ENCODE results near the gene CMTM8.

The CMTM8 gene

GRCh38 chr3:32284443-32285212 lies 46.1 kb downstream of the CMTM8 start:
- Histone ChIP-seq H3K4me3 (ENCODE audit: low read length) (no peak overlapping the region), H3K27me3 (ENCODE audit: control insufficient read depth, insufficient read depth, low read length) (no peaks in the 10 kb centered on the region), H3K9ac (ENCODE audit: low read length) (no peak overlapping the region), H3K36me3 (ENCODE audit: control insufficient read depth, insufficient read depth, low read length) (no peaks in the 10 kb centered on the region), H3K4me1 (ENCODE audit: control insufficient read depth, insufficient read depth, low read length) (no peaks in the 10 kb centered on the region), H3K27ac (ENCODE audit: low read depth, low read length) (no peak overlapping the region)

GRCh38 chr3:32285891-32286290 lies 47.4 kb downstream of the CMTM8 start:
- H3K4me1 ChIP-seq (ENCODE audit: control insufficient read depth, insufficient read depth, low read length) = no peaks in the 10 kb centered on the region
- H3K4me3 ChIP-seq (ENCODE audit: low read length) = no peak overlapping the region
- no peaks in the 10 kb centered on the region for H3K27me3 ChIP-seq (ENCODE audit: control insufficient read depth, insufficient read depth, low read length)
- H3K36me3 ChIP-seq (ENCODE audit: control insufficient read depth, insufficient read depth, low read length) = no peaks in the 10 kb centered on the region
- no peak overlapping the region for H3K27ac ChIP-seq (ENCODE audit: low read depth, low read length)
- H3K9ac ChIP-seq (ENCODE audit: low read length) = no peak overlapping the region

GRCh38 chr3:32288819-32289218 lies 50.3 kb downstream of the CMTM8 start:
- Histone ChIP-seq H3K27me3 (ENCODE audit: control insufficient read depth, insufficient read depth, low read length) (no peaks in the 10 kb centered on the region), H3K36me3 (ENCODE audit: control insufficient read depth, insufficient read depth, low read length) (no peaks in the 10 kb centered on the region), H3K27ac (ENCODE audit: low read depth, low read length) (no peak overlapping the region), H3K4me3 (ENCODE audit: low read length) (no peak overlapping the region), H3K4me1 (ENCODE audit: control insufficient read depth, insufficient read depth, low read length) (no peaks in the 10 kb centered on the region), H3K9ac (ENCODE audit: low read length) (no peak overlapping the region)

- Histone ChIP-seq H3K27me3 (ENCODE audit: control insufficient read depth, insufficient read depth, low read length) (no peaks in the 10 kb centered on the region), H3K36me3 (ENCODE audit: control insufficient read depth, insufficient read depth, low read length) (no peaks in the 10 kb centered on the region), H3K9ac (ENCODE audit: low read length) (no peak overlapping the region), H3K27ac (ENCODE audit: low read depth, low read length) (no peak overlapping the region), H3K4me3 (ENCODE audit: low read length) (no peak overlapping the region), H3K4me1 (ENCODE audit: control insufficient read depth, insufficient read depth, low read length) (no peaks in the 10 kb centered on the region)
These were observed 52.1 kb downstream of the CMTM8 start for GRCh38 chr3:32290619-32291018.

- Histone ChIP-seq H3K4me3 (ENCODE audit: low read length) (no peak overlapping the region), H3K9ac (ENCODE audit: low read length) (no peak overlapping the region), H3K4me1 (ENCODE audit: control insufficient read depth, insufficient read depth, low read length) (no peaks in the 10 kb centered on the region), H3K27me3 (ENCODE audit: control insufficient read depth, insufficient read depth, low read length) (no peaks in the 10 kb centered on the region), H3K27ac (ENCODE audit: low read depth, low read length) (no peak overlapping the region), H3K36me3 (ENCODE audit: control insufficient read depth, insufficient read depth, low read length) (no peaks in the 10 kb centered on the region)
These were observed 53.8 kb downstream of the CMTM8 start for GRCh38 chr3:32292085-32292796.

GRCh38 chr3:32293903-32294302 lies 55.4 kb downstream of the CMTM8 start:
- no peak overlapping the region for H3K9ac ChIP-seq (ENCODE audit: low read length)
- H3K4me1 ChIP-seq (ENCODE audit: control insufficient read depth, insufficient read depth, low read length) = no peaks in the 10 kb centered on the region
- H3K27me3 ChIP-seq (ENCODE audit: control insufficient read depth, insufficient read depth, low read length) = no peaks in the 10 kb centered on the region
- no peak overlapping the region for H3K27ac ChIP-seq (ENCODE audit: low read depth, low read length)
- H3K4me3 ChIP-seq (ENCODE audit: low read length) = no peak overlapping the region
- H3K36me3 ChIP-seq (ENCODE audit: control insufficient read depth, insufficient read depth, low read length) = no peaks in the 10 kb centered on the region

- H3K4me1 ChIP-seq (ENCODE audit: control insufficient read depth, insufficient read depth, low read length) = no peaks in the 10 kb centered on the region
- no peak overlapping the region for H3K9ac ChIP-seq (ENCODE audit: low read length)
- no peak overlapping the region for H3K27ac ChIP-seq (ENCODE audit: low read depth, low read length)
- no peaks in the 10 kb centered on the region for H3K27me3 ChIP-seq (ENCODE audit: control insufficient read depth, insufficient read depth, low read length)
- no peak overlapping the region for H3K4me3 ChIP-seq (ENCODE audit: low read length)
- no peaks in the 10 kb centered on the region for H3K36me3 ChIP-seq (ENCODE audit: control insufficient read depth, insufficient read depth, low read length)
These were observed 58.0 kb downstream of the CMTM8 start for GRCh38 chr3:32296251-32297204.

- Histone ChIP-seq H3K9ac (ENCODE audit: low read length) (no peak overlapping the region), H3K27me3 (ENCODE audit: control insufficient read depth, insufficient read depth, low read length) (no peaks in the 10 kb centered on the region), H3K4me1 (ENCODE audit: control insufficient read depth, insufficient read depth, low read length) (no peaks in the 10 kb centered on the region), H3K4me3 (ENCODE audit: low read length) (no peak overlapping the region), H3K27ac (ENCODE audit: low read depth, low read length) (no peak overlapping the region), H3K36me3 (ENCODE audit: control insufficient read depth, insufficient read depth, low read length) (no peaks in the 10 kb centered on the region)
These were observed 58.9 kb downstream of the CMTM8 start for GRCh38 chr3:32297366-32297765.

GRCh38 chr3:32301426-32301825 lies 62.9 kb downstream of the CMTM8 start:
- Histone ChIP-seq H3K9ac (ENCODE audit: low read length) (no peak overlapping the region), H3K27me3 (ENCODE audit: control insufficient read depth, insufficient read depth, low read length) (no peaks in the 10 kb centered on the region), H3K27ac (ENCODE audit: low read depth, low read length) (no peak overlapping the region), H3K4me3 (ENCODE audit: low read length) (no peak overlapping the region), H3K4me1 (ENCODE audit: control insufficient read depth, insufficient read depth, low read length) (no peaks in the 10 kb centered on the region), H3K36me3 (ENCODE audit: control insufficient read depth, insufficient read depth, low read length) (no peaks in the 10 kb centered on the region)

- Histone ChIP-seq H3K4me3 (ENCODE audit: low read length) (no peak overlapping the region), H3K9ac (ENCODE audit: low read length) (no peak overlapping the region), H3K36me3 (ENCODE audit: control insufficient read depth, insufficient read depth, low read length) (no peaks in the 10 kb centered on the region), H3K27me3 (ENCODE audit: control insufficient read depth, insufficient read depth, low read length) (no peaks in the 10 kb centered on the region), H3K4me1 (ENCODE audit: control insufficient read depth, insufficient read depth, low read length) (no peaks in the 10 kb centered on the region), H3K27ac (ENCODE audit: low read depth, low read length) (no peak overlapping the region)
These were observed 64.3 kb downstream of the CMTM8 start for GRCh38 chr3:32302601-32303398.

GRCh38 chr3:32303399-32303747 lies 64.9 kb downstream of the CMTM8 start:
- Histone ChIP-seq H3K27ac (ENCODE audit: low read depth, low read length) (no peak overlapping the region), H3K4me3 (ENCODE audit: low read length) (no peak overlapping the region), H3K9ac (ENCODE audit: low read length) (no peak overlapping the region), H3K36me3 (ENCODE audit: control insufficient read depth, insufficient read depth, low read length) (no peaks in the 10 kb centered on the region), H3K27me3 (ENCODE audit: control insufficient read depth, insufficient read depth, low read length) (no peaks in the 10 kb centered on the region), H3K4me1 (ENCODE audit: control insufficient read depth, insufficient read depth, low read length) (no peaks in the 10 kb centered on the region)
